HG03039 (cell line): Measurements from ENCODE around the gene MARCHF9.
"Not testable (repeated sequence)": the region's sequence is repeated elsewhere in the genome, so short reads cannot be mapped to it uniquely, and the experiment has no call there.

Experiments
- ATAC-seq: cut with Tn5 transposase; IDR thresholded peaks from one replicate; pipeline ENCODE4 v1.9.1; 2021; ENCODE audit warnings: mild to moderate bottlenecking, moderate library complexity; ENCODE audit not compliant: unreplicated experiment

The MARCHF9 gene

GRCh38 chr12:57769594-57769993, 14.7 kb downstream of the MARCHF9 start:
- no peak for ATAC-seq

GRCh38 chr12:57770734-57771133, 15.8 kb downstream of the MARCHF9 start:
- no peak for ATAC-seq

DNA sequence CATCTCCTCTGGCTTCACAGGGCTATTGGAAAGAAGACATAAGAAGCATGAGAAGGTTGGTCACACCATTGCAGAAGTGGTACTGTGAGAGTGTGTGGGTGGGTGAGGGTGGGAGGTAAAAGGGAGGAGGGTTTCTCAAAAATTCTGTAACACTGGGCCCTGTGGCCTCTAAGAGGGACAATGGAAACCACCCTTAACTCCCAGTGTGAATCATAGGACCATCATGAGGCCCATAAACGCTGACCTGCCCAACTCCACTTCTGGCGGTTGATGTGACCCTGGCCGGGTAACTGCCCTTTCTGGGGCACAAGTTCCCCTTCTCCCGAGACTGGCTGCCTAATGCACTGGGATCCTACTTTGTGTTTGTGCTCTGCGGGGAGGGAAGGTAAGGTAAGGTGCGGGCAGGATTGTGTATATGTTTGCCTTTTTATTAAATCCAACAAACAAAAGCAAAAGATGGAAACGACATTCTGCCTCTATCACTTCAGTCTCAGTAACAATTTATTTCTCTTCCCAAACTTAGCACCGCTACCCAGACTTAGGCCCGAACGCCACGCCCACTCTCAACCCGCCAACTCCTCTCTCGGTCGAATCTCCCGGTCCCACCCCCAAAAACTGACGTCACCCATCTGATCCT, 16.5 kb downstream of the MARCHF9 start:
- peak; percentile 62 for ATAC-seq

GRCh38 chr12:57771873-57772428, 17.0 kb downstream of the MARCHF9 start, which contains the start of gene METTL1:
METTL1 (minus strand) TSS chr12:57772105; CDS start chr12:57772083, 22 bp downstream.
- ATAC-seq: peak; percentile 69

GRCh38 chr12:57772429-57773322, 17.8 kb downstream of the MARCHF9 start, which contains the start of gene EEF1AKMT3:
EEF1AKMT3 (plus strand) TSS chr12:57772614; CDS start chr12:57772725, 111 bp downstream.
- ATAC-seq: peak; percentile 17

DNA sequence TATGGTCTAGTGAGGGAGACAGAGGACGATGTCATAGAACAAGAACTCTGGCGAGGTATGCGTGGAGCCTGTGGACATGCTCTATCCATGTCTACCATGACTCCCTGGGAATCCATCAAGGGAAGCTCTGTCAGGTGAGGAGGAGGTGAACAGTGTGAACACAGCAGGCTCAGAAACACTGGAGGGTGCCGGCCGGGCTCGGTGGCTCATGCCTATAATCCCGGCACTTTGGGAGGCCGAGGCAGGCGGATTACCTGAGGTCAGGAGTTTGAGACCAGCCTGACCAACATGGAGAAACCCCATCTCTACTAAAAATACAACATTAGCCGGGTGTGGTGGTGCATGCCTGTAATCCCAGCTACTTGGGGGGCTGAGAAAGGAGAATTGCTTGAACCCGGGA, 19.7 kb downstream of the MARCHF9 start:
- ATAC-seq: not testable (repeated sequence)

GRCh38 chr12:57775044-57775443, 20.1 kb downstream of the MARCHF9 start:
- no peak for ATAC-seq

GRCh38 chr12:57775563-57776246, 20.8 kb downstream of the MARCHF9 start:
- no peak for ATAC-seq

DNA sequence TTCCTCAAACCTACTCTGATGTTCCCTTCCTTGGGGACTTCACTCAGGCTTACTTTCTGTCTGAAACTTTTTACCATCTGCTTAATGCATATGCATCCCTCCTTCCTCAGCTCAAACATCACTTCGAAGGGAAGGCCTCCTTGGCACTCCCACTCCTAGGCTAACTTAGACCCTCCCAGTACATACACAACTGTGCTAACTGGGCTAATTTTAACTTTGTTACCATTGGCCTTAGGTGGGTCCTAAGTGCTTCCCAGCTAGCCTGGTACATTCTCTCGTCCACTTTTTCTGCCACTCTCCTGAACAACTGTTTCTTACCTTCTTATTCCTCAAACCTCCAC, 21.3 kb downstream of the MARCHF9 start:
- ATAC-seq: no peak

DNA sequence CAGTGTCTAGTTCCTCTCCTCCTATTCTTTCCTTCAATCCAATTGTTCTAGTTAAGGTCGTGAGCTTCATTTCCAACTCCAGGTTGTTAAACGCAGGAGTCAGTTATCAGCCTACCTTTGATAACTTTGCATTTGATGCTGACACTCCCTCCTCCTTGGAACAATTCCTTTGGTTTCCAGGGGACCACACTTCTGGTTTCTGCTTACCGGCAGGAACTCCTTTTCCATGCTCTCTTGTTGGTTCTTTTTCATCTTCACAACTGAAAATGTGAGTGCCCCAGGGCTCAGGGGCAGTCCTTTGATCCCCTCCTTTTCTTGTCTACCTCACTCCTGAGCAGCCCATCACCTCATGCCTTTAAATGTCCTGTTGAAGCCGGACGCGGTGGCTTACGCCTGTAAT, 22.5 kb downstream of the MARCHF9 start:
- no peak for ATAC-seq

DNA sequence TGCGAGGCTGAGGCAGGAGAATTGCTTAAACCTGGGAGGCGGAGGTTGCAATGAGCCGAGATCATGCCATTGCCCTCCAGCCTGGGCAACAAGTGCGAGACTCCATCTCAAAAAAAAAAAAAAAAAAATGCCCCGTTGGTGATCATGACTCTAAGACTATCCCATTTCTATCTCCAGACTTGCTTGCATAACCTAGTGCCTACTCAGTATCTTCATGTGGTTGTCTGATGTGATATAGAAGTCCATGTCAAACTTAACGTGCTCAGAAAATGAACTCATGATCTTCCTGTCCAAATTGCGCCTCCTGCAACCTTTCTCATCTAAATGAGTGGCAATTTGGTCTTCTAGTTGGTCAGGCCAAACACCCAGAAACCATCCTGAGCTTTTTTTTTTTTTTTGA, 23.0 kb downstream of the MARCHF9 start:
- no peak for ATAC-seq

DNA sequence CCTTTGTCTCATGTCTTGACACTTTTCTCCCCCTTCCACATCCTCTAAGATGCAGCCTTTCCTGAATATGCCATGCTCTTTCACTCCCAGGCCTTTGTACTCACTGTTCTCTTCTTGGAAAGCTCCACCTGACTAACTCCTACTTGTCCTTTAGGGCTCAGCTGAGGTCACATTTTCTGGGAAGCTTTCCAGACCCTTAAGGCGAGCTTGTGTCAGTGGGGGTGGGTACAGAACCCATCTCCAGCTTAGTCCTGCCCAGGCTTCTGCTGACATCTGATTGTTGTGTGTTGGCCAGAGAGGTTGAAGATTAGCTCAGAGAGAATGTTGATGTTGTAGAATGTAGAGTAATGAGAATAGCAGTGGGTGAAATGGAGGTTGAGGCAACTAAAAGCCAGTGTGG, 24.8 kb downstream of the MARCHF9 start:
- ATAC-seq: no peak

DNA sequence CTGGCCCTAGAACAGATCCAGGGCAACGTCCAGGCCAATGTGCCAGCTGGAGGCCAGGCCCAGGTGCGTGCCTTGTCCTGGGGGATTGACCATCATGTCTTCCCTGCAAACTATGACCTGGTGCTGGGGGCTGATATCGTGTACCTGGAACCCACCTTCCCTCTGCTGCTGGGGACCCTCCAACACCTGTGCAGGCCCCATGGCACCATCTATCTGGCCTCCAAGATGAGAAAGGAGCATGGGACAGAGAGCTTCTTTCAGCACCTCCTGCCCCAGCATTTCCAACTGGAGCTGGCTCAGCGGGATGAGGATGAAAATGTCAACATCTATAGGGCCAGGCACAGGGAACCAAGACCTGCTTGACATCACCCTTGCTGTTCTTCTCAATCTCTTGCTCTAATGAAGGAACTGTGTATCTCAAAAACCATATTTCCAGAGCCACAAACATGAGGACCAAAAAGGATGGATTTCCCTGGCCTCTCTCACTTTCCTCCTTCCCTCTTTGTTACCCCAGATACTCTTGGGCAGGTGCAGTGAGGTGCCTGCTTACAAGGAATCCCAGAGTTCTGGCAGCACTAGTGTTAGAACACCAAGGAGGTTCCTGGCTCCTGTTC, 25.5 kb downstream of the MARCHF9 start:
- ATAC-seq: no peak

DNA sequence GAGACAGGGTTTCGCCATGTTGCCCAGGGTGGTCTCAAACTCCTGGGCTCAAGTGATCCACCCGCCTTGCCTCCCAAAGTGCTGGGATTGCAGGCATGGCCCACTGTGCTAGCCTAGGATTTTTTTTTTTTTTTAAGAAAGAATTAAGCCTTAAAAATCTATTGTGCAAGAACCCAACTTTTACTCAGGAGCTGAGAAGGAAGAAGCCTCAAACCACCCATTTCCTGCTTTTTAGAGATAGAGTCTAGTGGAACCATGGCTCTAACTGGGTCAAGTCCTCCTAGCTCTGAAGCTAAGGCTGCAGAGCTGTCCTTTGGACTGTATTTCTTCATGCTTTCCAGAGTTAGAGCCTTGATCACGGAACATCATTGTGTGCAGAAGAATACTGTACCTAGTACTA, 26.3 kb downstream of the MARCHF9 start:
- no peak for ATAC-seq

DNA sequence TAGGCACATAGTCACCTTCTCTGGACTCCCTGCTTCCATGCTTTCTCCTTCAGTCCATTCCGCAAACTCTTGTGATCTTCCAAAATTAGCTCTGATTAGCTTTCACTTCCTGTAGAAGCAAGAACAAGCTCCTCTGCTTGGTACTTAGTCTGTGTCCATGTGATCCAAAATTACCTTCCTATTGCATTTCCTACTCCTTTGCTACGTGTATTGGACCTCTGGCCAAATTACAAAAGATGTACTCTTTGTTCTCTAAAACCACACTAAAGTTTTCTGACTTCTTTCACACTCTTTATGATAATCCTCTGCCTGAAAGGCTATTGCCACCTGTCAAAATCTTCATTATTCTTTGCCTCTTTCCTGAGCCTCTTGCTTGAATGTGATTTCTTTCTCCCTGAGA, 26.9 kb downstream of the MARCHF9 start:
- ATAC-seq: no peak

- no peak for ATAC-seq
These were observed 27.3 kb downstream of the MARCHF9 start for GRCh38 chr12:57782243-57782607.

DNA sequence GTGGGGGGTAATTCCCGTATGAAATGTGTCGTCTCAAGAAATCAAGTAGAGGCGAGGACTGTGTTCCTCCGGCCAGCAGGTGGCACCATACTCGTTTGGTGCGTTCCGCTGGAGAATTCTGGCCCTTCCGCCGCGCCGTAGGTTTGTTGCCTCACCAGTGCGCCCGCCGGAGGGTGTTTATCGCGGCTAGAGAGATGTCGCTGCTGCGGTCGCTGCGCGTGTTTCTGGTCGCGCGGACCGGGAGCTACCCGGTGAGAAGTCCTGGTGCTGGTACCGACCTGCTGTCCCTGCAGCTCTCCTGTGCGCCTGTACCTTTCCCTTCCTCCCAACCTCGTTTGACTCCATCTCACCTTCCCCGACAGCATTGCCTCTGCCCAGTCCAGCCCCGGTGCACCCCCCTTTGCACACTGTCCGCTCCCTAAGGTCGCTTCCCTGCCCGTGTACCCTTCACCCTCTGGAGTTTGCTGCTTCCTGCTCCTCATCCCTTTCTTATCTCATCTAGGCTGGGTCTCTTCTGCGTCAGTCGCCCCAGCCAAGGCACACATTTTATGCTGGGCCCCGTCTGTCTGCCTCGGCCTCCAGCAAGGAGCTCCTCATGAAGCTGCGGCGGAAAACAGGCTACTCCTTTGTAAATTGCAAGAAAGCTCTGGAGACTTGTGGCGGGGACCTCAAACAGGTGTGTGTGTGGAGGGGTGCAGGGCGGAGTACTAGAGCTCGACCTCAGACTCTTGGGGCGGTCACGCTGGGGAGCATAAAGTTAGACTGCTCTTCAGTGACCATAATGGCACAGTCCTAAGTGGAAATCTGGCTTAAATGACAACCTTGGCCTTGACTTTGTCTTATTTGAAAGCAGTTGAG, 27.9 kb downstream of the MARCHF9 start, which contains the start of gene TSFM:
TSFM (plus strand) TSS at position 180 of the 858 bp plus-strand sequence; CDS start at position 195, 15 bp downstream.
- peak; percentile 80 for ATAC-seq

GRCh38 chr12:57783466-57783801, 28.5 kb downstream of the MARCHF9 start:
- no peak for ATAC-seq

- ATAC-seq: no peak
These were observed 29.0 kb downstream of the MARCHF9 start for GRCh38 chr12:57783861-57784260.

DNA sequence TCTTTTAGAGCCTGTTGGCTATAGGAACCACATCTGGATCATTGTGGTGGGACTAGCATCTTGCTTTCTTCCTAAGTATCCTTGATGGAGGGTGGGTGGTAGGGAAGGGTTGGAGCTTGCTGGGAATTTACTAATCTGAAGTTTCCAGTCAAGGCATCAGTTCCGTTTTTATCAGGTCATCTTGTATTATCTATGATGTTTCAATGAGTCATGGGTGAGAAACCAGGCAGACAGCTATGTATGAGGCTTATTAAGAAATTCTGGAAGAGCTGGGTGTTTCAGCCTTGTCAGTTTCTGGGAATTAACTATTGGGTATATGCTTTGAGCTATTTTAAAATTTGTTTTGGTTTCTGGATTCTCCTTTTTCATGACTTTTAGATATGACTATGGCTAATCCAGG, 39.0 kb downstream of the MARCHF9 start:
- ATAC-seq: no peak
